HL-60 (cell line): ENCODE results near the gene ANKS1A.

ENCODE experiments used
- CTCF ChIP-seq: IDR thresholded peaks from one replicate; pipeline ENCODE4 v1.5.1; 2011; ENCODE audit warnings: low read length, control low read depth, inconsistent platforms; ENCODE audit not compliant: insufficient read depth
- POLR2AphosphoS5 ChIP-seq: IDR thresholded peaks from 2 replicates; pipeline ENCODE4 v1.6.1; 2012; ENCODE audit warnings: low read depth
- REST ChIP-seq: IDR thresholded peaks from 2 replicates; pipeline ENCODE4 v1.6.1; 2012; ENCODE audit warnings: low read depth; ENCODE audit not compliant: insufficient replicate concordance
- SPI1 ChIP-seq: IDR thresholded peaks from 2 replicates; pipeline ENCODE4 v1.6.1; 2012; ENCODE audit warnings: low read depth, mild to moderate bottlenecking, borderline replicate concordance

GRCh38 chr6:35091346-35092083 lies 202.5 kb downstream of the ANKS1A start:
- TF ChIP-seq CTCF (no peak), SPI1 (no peak), POLR2AphosphoS5 (no peak), REST (no peak)
